ENCODE results near the gene BAG1.

Gene BAG1

GRCh38 chr9:33304362-33304761 lies 39.9 kb upstream of the BAG1 start:
- Mint-ChIP-seq H3K4me1 (no peaks in the 10 kb centered on the region), H3K27me3 (ENCODE audit: low read depth, poor library complexity) (no peaks in the 10 kb centered on the region), H3K36me3 (ENCODE audit: low read depth) (peaks cover 23% of the 10 kb centered on the region), H3K4me3 (no peak overlapping the region), H3K27ac (no peak overlapping the region), H3K9me3 (no peaks in the 10 kb centered on the region)
- no peak for TF ChIP-seq CTCF (IDR thresholded peaks at IDR 0.05)
- DNase-seq = no peak

GRCh38 chr9:33300546-33300945 lies 36.0 kb upstream of the BAG1 start:
- Mint-ChIP-seq H3K27ac (no peak overlapping the region), H3K27me3 (ENCODE audit: low read depth, poor library complexity) (no peaks in the 10 kb centered on the region), H3K4me1 (peaks cover 12% of the 10 kb centered on the region), H3K9me3 (no peaks in the 10 kb centered on the region), H3K4me3 (no peak overlapping the region), H3K36me3 (ENCODE audit: low read depth) (peaks cover 46% of the 10 kb centered on the region)
- TF ChIP-seq CTCF (IDR thresholded peaks at IDR 0.05) = no peak
- no peak for DNase-seq

GRCh38 chr9:33297432-33297831 lies 32.9 kb upstream of the BAG1 start:
- peaks cover 62% of the 10 kb centered on the region for H3K36me3 Mint-ChIP-seq (ENCODE audit: low read depth)
- peaks cover 24% of the 10 kb centered on the region for H3K4me1 Mint-ChIP-seq
- TF ChIP-seq CTCF (IDR thresholded peaks at IDR 0.05) = no peak
- H3K9me3 Mint-ChIP-seq = no peaks in the 10 kb centered on the region
- peak overlapping the region; percentile 39 for H3K27ac Mint-ChIP-seq
- H3K27me3 Mint-ChIP-seq (ENCODE audit: low read depth, poor library complexity) = no peaks in the 10 kb centered on the region
- DNase-seq = no peak
- H3K4me3 Mint-ChIP-seq = no peak overlapping the region

GRCh38 chr9:33295571-33295970 lies 31.1 kb upstream of the BAG1 start:
- no peak for DNase-seq
- Mint-ChIP-seq H3K36me3 (ENCODE audit: low read depth) (peaks cover 52% of the 10 kb centered on the region), H3K4me3 (no peak overlapping the region), H3K27me3 (ENCODE audit: low read depth, poor library complexity) (no peaks in the 10 kb centered on the region), H3K27ac (no peak overlapping the region), H3K4me1 (peaks cover 41% of the 10 kb centered on the region), H3K9me3 (no peaks in the 10 kb centered on the region)
- TF ChIP-seq CTCF (IDR thresholded peaks at IDR 0.05) = no peak

- Mint-ChIP-seq H3K27me3 (ENCODE audit: low read depth, poor library complexity) (no peaks in the 10 kb centered on the region), H3K9me3 (no peaks in the 10 kb centered on the region), H3K36me3 (ENCODE audit: low read depth) (peaks cover 47% of the 10 kb centered on the region), H3K4me3 (no peak overlapping the region), H3K27ac (peak overlapping the region; percentile 84), H3K4me1 (peaks cover 48% of the 10 kb centered on the region)
- DNase-seq = no peak
- no peak for TF ChIP-seq CTCF (IDR thresholded peaks at IDR 0.05)
Observed at GRCh38 chr9:33294670-33295432, 30.3 kb upstream of the BAG1 start.

GRCh38 chr9:33293782-33294181 lies 29.3 kb upstream of the BAG1 start:
- Mint-ChIP-seq H3K4me1 (peaks cover 48% of the 10 kb centered on the region), H3K9me3 (no peaks in the 10 kb centered on the region), H3K27me3 (ENCODE audit: low read depth, poor library complexity) (no peaks in the 10 kb centered on the region), H3K4me3 (no peak overlapping the region), H3K36me3 (ENCODE audit: low read depth) (peaks cover 41% of the 10 kb centered on the region), H3K27ac (no peak overlapping the region)
- no peak for DNase-seq
- TF ChIP-seq CTCF (IDR thresholded peaks at IDR 0.05) = no peak
